SU-DHL-6 (cell line): ENCODE data around the gene SUSD4.

Source experiments
- EZH2phosphoT487 ChIP-seq: fragments of 200-600 bp; sonication (generic), shearing (Covaris generic); conservative IDR thresholded peaks from 2 replicates; pipeline ENCODE4 v1.6.1; 2018; ENCODE audit warnings: mild to moderate bottlenecking, antibody characterized with exemption, low read length, moderate library complexity, mixed read lengths
- TF ChIP-seq, protein P1 (sequence below): fragments of 200-600 bp; sonication (generic); IDR thresholded peaks from one replicate; pipeline ENCODE4 v1.5.1; 2017; ENCODE audit warnings: antibody characterized with exemption, mild to moderate bottlenecking, low read length, moderate library complexity; ENCODE audit not compliant: insufficient read depth, poor library complexity, severe bottlenecking

DNA sequence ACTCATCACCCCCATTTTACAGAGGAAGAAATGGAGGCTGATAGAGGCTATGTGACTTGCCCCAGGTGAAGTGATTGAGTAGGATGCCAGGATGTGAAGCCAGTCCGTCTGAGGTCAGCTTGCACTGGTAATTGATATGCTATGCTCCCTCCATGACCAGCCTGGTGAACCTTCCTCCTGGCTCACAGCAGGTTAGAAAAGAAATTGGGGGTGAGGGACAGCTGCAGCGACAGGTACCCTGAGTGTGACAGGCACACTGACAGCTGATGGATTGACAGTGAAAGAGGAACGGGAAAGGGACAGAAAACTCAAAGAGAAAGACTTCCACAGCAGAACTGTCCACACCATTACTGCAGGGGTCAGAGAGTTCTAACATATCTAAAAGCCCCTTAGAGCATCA lies 102.1 kb downstream of the SUSD4 start:
- TF ChIP-seq, protein P1, sequence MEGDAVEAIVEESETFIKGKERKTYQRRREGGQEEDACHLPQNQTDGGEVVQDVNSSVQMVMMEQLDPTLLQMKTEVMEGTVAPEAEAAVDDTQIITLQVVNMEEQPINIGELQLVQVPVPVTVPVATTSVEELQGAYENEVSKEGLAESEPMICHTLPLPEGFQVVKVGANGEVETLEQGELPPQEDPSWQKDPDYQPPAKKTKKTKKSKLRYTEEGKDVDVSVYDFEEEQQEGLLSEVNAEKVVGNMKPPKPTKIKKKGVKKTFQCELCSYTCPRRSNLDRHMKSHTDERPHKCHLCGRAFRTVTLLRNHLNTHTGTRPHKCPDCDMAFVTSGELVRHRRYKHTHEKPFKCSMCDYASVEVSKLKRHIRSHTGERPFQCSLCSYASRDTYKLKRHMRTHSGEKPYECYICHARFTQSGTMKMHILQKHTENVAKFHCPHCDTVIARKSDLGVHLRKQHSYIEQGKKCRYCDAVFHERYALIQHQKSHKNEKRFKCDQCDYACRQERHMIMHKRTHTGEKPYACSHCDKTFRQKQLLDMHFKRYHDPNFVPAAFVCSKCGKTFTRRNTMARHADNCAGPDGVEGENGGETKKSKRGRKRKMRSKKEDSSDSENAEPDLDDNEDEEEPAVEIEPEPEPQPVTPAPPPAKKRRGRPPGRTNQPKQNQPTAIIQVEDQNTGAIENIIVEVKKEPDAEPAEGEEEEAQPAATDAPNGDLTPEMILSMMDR: no peak
- TF ChIP-seq EZH2phosphoT487: no peak
